PFSK-1 (cell line): ENCODE data around the gene CORIN.

Experiments
- FOXP2 ChIP-seq: optimal IDR thresholded peaks from 2 replicates; pipeline ENCODE3; 2011; ENCODE audit warnings: borderline replicate concordance, control low read depth, inconsistent platforms; ENCODE audit not compliant: insufficient read depth; ENCODE audit errors: extremely low read length, extremely low read depth
- POLR2AphosphoS5 ChIP-seq: IDR thresholded peaks from 2 replicates; pipeline ENCODE4 v1.6.1; 2012; ENCODE audit warnings: low read depth, mild to moderate bottlenecking, control low read depth, low read length, moderate library complexity
- REST ChIP-seq, 2 experiments: IDR thresholded peaks; 2 replicates each; pipeline versions ENCODE4 v1.6.1 to v1.8.0; 2011 to 2012; ENCODE audit warnings: low read depth in 2 of 2, low read length in 2 of 2, control low read depth in 1 of 2, inconsistent platforms in 1 of 2, mild to moderate bottlenecking in 1 of 2, moderate library complexity in 1 of 2; ENCODE audit not compliant: insufficient read depth in 1 of 2
- SIN3A ChIP-seq: IDR thresholded peaks from 2 replicates; pipeline ENCODE4 v1.6.1; 2012; ENCODE audit warnings: mild to moderate bottlenecking, low read length, moderate library complexity, borderline replicate concordance; ENCODE audit not compliant: insufficient read depth
- TAF1 ChIP-seq: IDR thresholded peaks from 2 replicates; pipeline ENCODE4 v1.6.1; 2012; ENCODE audit warnings: low read length, control low read depth, borderline replicate concordance; ENCODE audit not compliant: insufficient read depth

Gene CORIN

GRCh38 chr4:47798165-47798564 lies 39.7 kb downstream of the CORIN start:
- TF ChIP-seq FOXP2, result no peak

- TF ChIP-seq SIN3A (no peak), REST (IDR thresholded peaks at IDR 0.05; ENCODE audit: insufficient read depth in 1 of 2, low read depth in 2 of 2, low read length in 2 of 2) (no peak), FOXP2 (no peak), TAF1 (no peak), POLR2AphosphoS5 (no peak)
These were observed 45.9 kb downstream of the CORIN start for GRCh38 chr4:47791965-47792364.

GRCh38 chr4:47790105-47790504 lies 47.8 kb downstream of the CORIN start:
- TF ChIP-seq REST (IDR thresholded peaks at IDR 0.05; ENCODE audit: insufficient read depth in 1 of 2, low read depth in 2 of 2, low read length in 2 of 2) (no peak), SIN3A (no peak), POLR2AphosphoS5 (no peak), FOXP2 (no peak), TAF1 (no peak)

- TF ChIP-seq SIN3A, result no peak
- TF ChIP-seq TAF1, result no peak
- TF ChIP-seq POLR2AphosphoS5, result no peak
- no peak for TF ChIP-seq REST (IDR thresholded peaks at IDR 0.05; ENCODE audit: insufficient read depth in 1 of 2, low read depth in 2 of 2, low read length in 2 of 2)
- TF ChIP-seq FOXP2, result no peak
These were observed 49.7 kb downstream of the CORIN start for GRCh38 chr4:47788126-47788525.

GRCh38 chr4:47786958-47787370 lies 50.9 kb downstream of the CORIN start:
- TF ChIP-seq TAF1 (no peak), FOXP2 (no peak), REST (IDR thresholded peaks at IDR 0.05; ENCODE audit: insufficient read depth in 1 of 2, low read depth in 2 of 2, low read length in 2 of 2) (no peak)

GRCh38 chr4:47785153-47785552 lies 52.7 kb downstream of the CORIN start:
- no peak for TF ChIP-seq POLR2AphosphoS5
- TF ChIP-seq REST (IDR thresholded peaks at IDR 0.05; ENCODE audit: insufficient read depth in 1 of 2, low read depth in 2 of 2, low read length in 2 of 2), result no peak
- TF ChIP-seq SIN3A, result no peak
- TF ChIP-seq TAF1, result no peak
- no peak for TF ChIP-seq FOXP2
